GM12878 (cell line): ENCODE measurements around the gene TMEM132D. TPM values are rescaled to one million over a fixed set of nuclear protein-coding genes. Genes with fewer than 3 reads are reported as not detected.

Experiments used
- ATAC-seq: fragments of 200-7000 bp; cut with Tn5 transposase; 3 replicates; pipeline ENCODE4 v1.9.1; 2020; ENCODE audit warnings: mild to moderate bottlenecking, moderate library complexity
- BruUV-seq: library from RNA; stranded (reverse); fragments of 400-500 nt; replicated peaks from 2 replicates; lab custom pipeline; 2021; lab: Mats Ljungman, UMichigan
- CTCF ChIA-PET: fragments of 300-600 bp; sonication (Branson Sonifier 250); formaldehyde crosslinking; extraction: SDS; loops from one replicate; lab custom pipeline; 2021; ENCODE audit warnings: inconsistent platforms; lab: Yijun Ruan, JAX
- POLR2A ChIA-PET: fragments of 350-600 bp; formaldehyde crosslinking; extraction: SDS; loops from one replicate; lab custom pipeline; 2021; ENCODE audit warnings: inconsistent platforms; lab: Charles Lee
- RAD21 ChIA-PET: fragments of 300-600 bp; sonication (Branson Sonifier 250); formaldehyde crosslinking; loops from one replicate; lab custom pipeline; 2023; ENCODE audit warnings: antibody characterized with exemption; ENCODE audit not compliant: unreplicated experiment; lab: Charles Lee
- SMC1A ChIA-PET: fragments of 300-600 bp; sonication (Branson Sonifier 250); formaldehyde crosslinking; loops from one replicate; lab custom pipeline; 2023; ENCODE audit not compliant: unreplicated experiment, uncharacterized antibody; lab: Charles Lee
- DNase-seq: peaks from one replicate; pipeline ENCODE4 v3.0.0-alpha.2; 2011; ENCODE audit warnings: low read depth, low spot score
- FAIRE-seq: peaks from 3 replicates; lab custom pipeline; 2011; peaks lifted over from hg19 to GRCh38; lab: Jason Lieb, UNC
- H2AFZ ChIP-seq: 2 replicates; pipeline ENCODE4 v1.6.0; 2011; ENCODE audit warnings: low read depth, low read length, control low read depth; ENCODE audit not compliant: control insufficient read depth
- H3K27ac ChIP-seq: 2 replicates; pipeline ENCODE4 v1.5.1; 2011; ENCODE audit warnings: control low read depth; ENCODE audit not compliant: control insufficient read depth, insufficient read depth
- H3K27me3 ChIP-seq, 2 experiments: replicated peaks in 1 of 2; 2 replicates each; pipeline versions ENCODE4 v1.6.0 to v1.6.1; 2011; ENCODE audit warnings: low read length in 1 of 2; ENCODE audit not compliant: control insufficient read depth in 2 of 2, insufficient read depth in 2 of 2
- H3K36me3 ChIP-seq, 2 experiments: 2 replicates each; pipeline ENCODE4 v1.5.1; 2011; ENCODE audit warnings: low read length in 1 of 2; ENCODE audit not compliant: control insufficient read depth in 2 of 2, insufficient read depth in 2 of 2
- H3K4me1 ChIP-seq: 2 replicates; pipeline ENCODE4 v1.6.1; 2011; ENCODE audit warnings: mild to moderate bottlenecking, low read length, moderate library complexity, mixed read lengths; ENCODE audit not compliant: control insufficient read depth, insufficient read depth
- H3K4me2 ChIP-seq: 2 replicates; pipeline ENCODE4 v1.6.0; 2011; ENCODE audit warnings: control low read depth; ENCODE audit not compliant: control insufficient read depth, insufficient read depth
- H3K4me3 ChIP-seq: fragments of 200-600 bp; sonication (generic); 2 replicates; pipeline ENCODE4 v1.5.1; 2016
- H3K79me2 ChIP-seq: 2 replicates; pipeline ENCODE4 v1.6.0; 2011; ENCODE audit warnings: low read length; ENCODE audit not compliant: control insufficient read depth, insufficient read depth
- H3K9ac ChIP-seq: 2 replicates; pipeline ENCODE4 v1.8.0; 2011; ENCODE audit warnings: low read length, control low read depth, mixed read lengths; ENCODE audit not compliant: control insufficient read depth, insufficient read depth
- H3K9me3 ChIP-seq: replicated peaks from 3 replicates; pipeline ENCODE4 v1.5.1; 2011; ENCODE audit warnings: mild to moderate bottlenecking, low read length; ENCODE audit not compliant: control insufficient read depth, insufficient read depth
- H4K20me1 ChIP-seq: 2 replicates; pipeline ENCODE4 v1.6.0; 2011; ENCODE audit not compliant: control insufficient read depth, insufficient read depth
- BHLHE40 ChIP-seq, 2 experiments: fragments of 450-650 bp in 1 of 2; IDR thresholded peaks; 2 replicates each; pipeline ENCODE4 v1.6.1; 2011 to 2017; ENCODE audit warnings: low read depth in 2 of 2, borderline replicate concordance in 1 of 2, improper control_type of control experiment in 1 of 2, low read length in 1 of 2, mild to moderate bottlenecking in 1 of 2
- CBFB ChIP-seq: IDR thresholded peaks from 2 replicates; pipeline ENCODE4 v1.6.1; 2016; ENCODE audit warnings: antibody characterized with exemption, low read depth
- CBX3 ChIP-seq: fragments of 200-600 bp; sonication (generic); IDR thresholded peaks from 2 replicates; pipeline ENCODE4 v1.6.1; 2016; ENCODE audit warnings: low read depth, borderline replicate concordance
- CHD4 ChIP-seq: fragments of 200-600 bp; sonication (generic); IDR thresholded peaks from 2 replicates; pipeline ENCODE4 v1.6.1; 2016; ENCODE audit warnings: mild to moderate bottlenecking
- HSF1 ChIP-seq: fragments of 150-350 bp; IDR thresholded peaks from 2 replicates; pipeline ENCODE4 v1.6.1; 2014; ENCODE audit warnings: mild to moderate bottlenecking, low read depth, low read length
- IRF4 ChIP-seq: IDR thresholded peaks from 2 replicates; pipeline ENCODE4 v1.6.1; 2011; ENCODE audit warnings: low read depth, low read length
- MAX ChIP-seq: IDR thresholded peaks from 2 replicates; pipeline ENCODE4 v1.6.1; 2012; ENCODE audit warnings: low read depth, low read length, improper control_type of control experiment
- MYC ChIP-seq: IDR thresholded peaks from 2 replicates; pipeline ENCODE4 v1.6.1; 2011; ENCODE audit warnings: mild to moderate bottlenecking, low read length, moderate library complexity, inconsistent platforms; ENCODE audit not compliant: insufficient read depth, insufficient replicate concordance, insufficient read length, severe bottlenecking
- NBN ChIP-seq: fragments of 450-650 bp; IDR thresholded peaks from 2 replicates; pipeline ENCODE4 v1.6.1; 2016
- PKNOX1 ChIP-seq: fragments of 450-650 bp; IDR thresholded peaks from 2 replicates; pipeline ENCODE4 v1.6.1; 2016; ENCODE audit warnings: mild to moderate bottlenecking
- POLR2AphosphoS5 ChIP-seq: IDR thresholded peaks from 2 replicates; pipeline ENCODE4 v1.6.1; 2011; ENCODE audit warnings: mild to moderate bottlenecking, low read length, inconsistent platforms
- RBBP5 ChIP-seq: fragments of 200-600 bp; sonication (generic); conservative IDR thresholded peaks from 2 replicates; pipeline ENCODE4 v1.6.1; 2016
- RFX5 ChIP-seq: IDR thresholded peaks from 2 replicates; pipeline ENCODE4 v1.6.1; 2011; ENCODE audit warnings: low read depth, low read length, improper control_type of control experiment
- SIX5 ChIP-seq: IDR thresholded peaks from 2 replicates; pipeline ENCODE4 v1.6.1; 2011; ENCODE audit warnings: mild to moderate bottlenecking, low read depth, low read length, moderate library complexity; ENCODE audit not compliant: severe bottlenecking
- SMAD1 ChIP-seq: fragments of 450-650 bp; IDR thresholded peaks from 2 replicates; pipeline ENCODE4 v1.6.1; 2018; ENCODE audit warnings: mild to moderate bottlenecking, low read depth; ENCODE audit not compliant: partially characterized antibody
- SMC3 ChIP-seq: IDR thresholded peaks from 2 replicates; pipeline ENCODE4 v1.6.1; 2011; ENCODE audit warnings: low read length, improper control_type of control experiment, borderline replicate concordance
- SREBF1 ChIP-seq: IDR thresholded peaks from 2 replicates; pipeline ENCODE4 v1.6.1; 2012; ENCODE audit warnings: mild to moderate bottlenecking, low read length
- TARDBP ChIP-seq: IDR thresholded peaks from 2 replicates; pipeline ENCODE4 v1.6.1; 2016; ENCODE audit warnings: borderline replicate concordance
- TBL1XR1 ChIP-seq: IDR thresholded peaks from 2 replicates; pipeline ENCODE4 v1.6.1; 2012; ENCODE audit warnings: low read depth, low read length, improper control_type of control experiment
- ZBTB33 ChIP-seq: fragments of 450-650 bp; IDR thresholded peaks from 2 replicates; pipeline ENCODE4 v1.6.1; 2017; ENCODE audit warnings: mild to moderate bottlenecking
- WGBS: methylation state at CpG from one replicate; pipeline ENCODE4 v1.1.6; 2016; ENCODE audit warnings: low lambda C conversion rate; ENCODE audit not compliant: insufficient replicate concordance, insufficient coverage; ENCODE audit errors: missing lambda C conversion rate; 5-methylcytosine and 5-hydroxymethylcytosine counted together
- in situ Hi-C: fragments of 300-500 bp; cut with MboI; formaldehyde crosslinking; loops from 9 replicates; pipeline ENCODE4 v1.14.3; 2018; ENCODE audit warnings: mixed read lengths
- intact Hi-C: fragments of 100-400 bp; cut with micrococcal nuclease; formaldehyde crosslinking; loops from one replicate; pipeline ENCODE4 v1.14.2; 2022; ENCODE audit not compliant: unreplicated experiment
- polyA plus RNA-seq, 11 experiments: library from polyadenylated mRNA; depleted of rRNA in 4 of 11; unstranded in 6 of 11; stranded (reverse) in 5 of 11; fragments of >200 nt; fragmentation: Nextera tagmentation in 4 of 11; fragmentation: Illumina TruSeq in 1 of 11; extraction: Ambion mirVana in 4 of 11; extraction: Trizol in 1 of 11; gene quantifications; 1 replicate in 1 of 11; 2 replicates in 10 of 11; pipeline versions ENCODE4 v1.2.1 to v1.2.3, GENCODE V29; 2011 to 2016; ENCODE audit warnings: inconsistent platforms in 2 of 11, missing spikeins in 2 of 11, low read depth in 1 of 11
- total RNA-seq, 4 experiments: library from RNA; depleted of rRNA in 3 of 4; stranded (reverse); fragments of >200 nt in 3 of 4; fragmentation: Illumina TruSeq in 1 of 4; extraction: Trizol in 1 of 4; gene quantifications; 2 replicates each; pipeline versions ENCODE4 v1.2.1 to v1.2.3, GENCODE V29; 2013 to 2021

Gene TMEM132D
- total and polyA plus RNA-seq, 10 of the 15 experiments (the other 5 are each of a cell fraction or from before 2014, with no cell fraction given): under 0.01 to 0.12 (median 0.02) TPM; not detected in 3

GRCh38 chr12:129025055-129025454 lies 878.8 kb downstream of the TMEM132D start:
- Histone ChIP-seq H3K9me3 (no peaks in the 10 kb centered on the region), H3K4me1 (no peaks in the 10 kb centered on the region), H2AFZ (no peak overlapping the region), H3K4me3 (no peak overlapping the region), H4K20me1 (no peaks in the 10 kb centered on the region), H3K4me2 (no peak overlapping the region), H3K79me2 (no peaks in the 10 kb centered on the region), H3K27me3 (no peaks in the 10 kb centered on the region; a peak in 1 of 4 replicates), H3K27ac (no peak overlapping the region), H3K36me3 (no peaks in the 10 kb centered on the region), H3K9ac (no peak overlapping the region)
- FAIRE-seq (no peak), DNase-seq (no peak), ATAC-seq (no peak)
- POLR2A ChIA-PET: no interaction called here
- RAD21 ChIA-PET: no interaction called here
- no TSS peak for BruUV-seq
- TF ChIP-seq CHD4: no peak
- TF ChIP-seq SREBF1: no peak
- TF ChIP-seq NBN: no peak
- no peak for TF ChIP-seq PKNOX1
- no peak for TF ChIP-seq SMAD1
- TF ChIP-seq POLR2AphosphoS5: no peak
- TF ChIP-seq BHLHE40 (IDR thresholded peaks at IDR 0.05; ENCODE audit: borderline replicate concordance in 1 of 2, low read depth in 2 of 2, low read length in 1 of 2): no peak
- no peak for TF ChIP-seq TARDBP
- no peak for TF ChIP-seq IRF4
- TF ChIP-seq ZBTB33: no peak
- no peak for TF ChIP-seq SIX5
- no peak for TF ChIP-seq CBX3
- no peak for TF ChIP-seq HSF1
- TF ChIP-seq RFX5: no peak
- no peak for TF ChIP-seq TBL1XR1
- no peak for TF ChIP-seq CBFB
- TF ChIP-seq MYC: no peak
- TF ChIP-seq SMC3: no peak
- no peak for TF ChIP-seq RBBP5
- TF ChIP-seq MAX: no peak
- 44% methylated on average over 3 of the region's 3 CpGs for WGBS
- SMC1A ChIA-PET: no interaction called here
- in situ Hi-C loops (no loop called here), intact Hi-C loops (no loop called here)
- CTCF ChIA-PET: no interaction called here
